GM18907 (cell line): ENCODE results near the gene AIMP1.

ENCODE experiments used
- ATAC-seq: cut with Tn5 transposase; IDR thresholded peaks from one replicate; pipeline ENCODE4 v1.9.1; 2021; ENCODE audit warnings: mild to moderate bottlenecking, moderate library complexity; ENCODE audit not compliant: unreplicated experiment

AIMP1 gene

DNA sequence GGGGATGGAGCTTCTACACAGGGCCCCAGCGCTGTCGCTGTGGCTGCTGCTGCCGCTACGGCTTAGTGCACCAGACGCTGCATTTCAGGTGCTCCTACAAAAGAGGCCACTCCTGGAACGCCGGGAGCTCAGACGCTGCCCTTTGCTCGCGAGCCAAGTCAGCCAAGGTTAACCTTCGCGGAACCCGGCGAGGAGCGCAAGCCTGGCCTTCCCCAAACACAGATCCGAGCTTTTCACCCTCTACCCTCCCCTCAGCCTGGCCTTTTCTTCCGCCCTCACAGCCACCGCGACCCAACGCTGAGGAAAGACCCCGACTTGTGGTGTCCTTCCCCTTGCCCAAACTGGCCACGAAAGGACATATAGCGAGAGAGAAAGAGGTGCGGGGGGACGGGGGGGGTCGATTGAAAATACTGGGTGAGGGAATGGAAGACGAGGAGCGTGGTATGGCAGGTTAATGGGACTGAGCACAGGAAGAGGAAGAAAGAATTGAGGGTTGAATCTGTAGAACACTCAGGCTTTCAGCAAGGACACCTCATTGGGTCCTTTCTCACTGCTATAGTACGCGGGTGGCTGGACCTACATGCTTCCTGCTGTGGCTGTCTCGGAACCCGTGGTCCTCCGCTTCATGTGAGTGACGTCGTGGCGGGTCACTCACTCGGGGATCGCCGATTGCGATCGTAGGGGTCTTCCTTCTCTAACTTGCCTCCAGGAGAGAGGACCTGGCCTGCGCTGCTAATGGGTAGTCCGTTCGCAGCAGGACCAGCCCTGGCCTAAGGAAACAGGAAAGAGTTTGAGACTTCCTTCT lies at the start of gene AIMP1, which contains the start of gene TBCK:
TSS of gene AIMP1 (plus strand) at position 583 of the 805 bp plus-strand sequence. CDS start 8,460 bp downstream, outside the sequence.
TSS of gene TBCK (minus strand) at position 242 of the 805 bp plus-strand sequence. CDS start 7,249 bp downstream, outside the sequence.
- ATAC-seq: peak; percentile 93

DNA sequence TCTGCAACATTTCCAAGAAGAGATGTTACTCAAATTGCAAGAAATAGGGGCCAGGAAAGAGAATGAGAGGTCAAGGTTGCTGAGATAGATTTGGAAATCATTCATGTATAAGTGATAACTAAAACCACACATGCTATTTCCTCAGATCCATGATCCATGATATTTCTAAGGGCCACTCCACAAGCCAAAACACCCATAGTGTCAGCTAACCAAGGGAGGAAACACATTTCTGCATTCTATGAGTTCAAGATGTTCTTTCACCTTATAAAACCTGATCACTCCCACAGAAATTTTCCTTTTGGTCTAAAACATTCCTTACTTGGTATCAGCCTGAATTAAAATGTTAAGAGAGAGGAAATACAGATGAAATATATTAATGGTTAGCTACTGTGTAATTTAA lies 47.6 kb upstream of the AIMP1 start:
- ATAC-seq: no peak

- no peak for ATAC-seq
Measured at GRCh38 chr4:106269711-106270110, 46.6 kb upstream of the AIMP1 start.

DNA sequence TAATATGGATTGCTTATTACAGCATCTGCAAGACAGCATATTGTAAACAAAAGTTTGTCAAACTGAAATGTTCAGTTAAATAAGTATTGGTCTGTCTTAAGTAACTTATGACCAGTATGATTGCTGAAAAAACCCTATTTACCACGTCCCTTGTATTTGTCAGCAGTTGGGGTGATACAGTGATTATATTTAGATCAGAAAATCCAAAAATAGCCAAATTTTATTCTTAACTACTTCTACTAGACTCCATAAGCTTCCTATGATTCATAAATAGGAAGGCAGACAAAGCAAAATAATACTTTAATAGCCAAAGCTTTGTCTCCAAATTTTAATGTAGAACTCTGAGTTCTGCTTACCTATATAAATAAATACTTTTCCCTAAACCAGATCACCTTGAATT lies 45.6 kb upstream of the AIMP1 start:
- ATAC-seq: no peak

DNA sequence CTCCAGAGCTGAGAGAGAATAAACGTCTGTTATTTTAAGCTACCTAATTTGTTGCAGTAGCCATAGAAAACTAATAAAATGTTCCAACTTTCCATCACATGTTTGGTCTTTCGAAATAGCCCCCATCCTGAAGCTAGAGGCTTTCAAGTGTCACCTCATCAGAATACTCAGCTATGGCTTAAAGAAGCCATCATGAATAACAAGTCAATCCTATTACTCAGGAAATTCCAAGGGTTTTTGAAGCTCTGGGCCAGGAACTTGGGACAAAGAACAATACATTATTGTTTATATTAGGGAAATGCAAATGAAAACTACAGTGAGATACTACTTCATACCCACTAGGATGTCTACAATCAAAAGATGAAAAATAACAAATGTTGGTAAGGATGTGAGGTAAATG lies 42.5 kb upstream of the AIMP1 start:
- no peak for ATAC-seq

- no peak for ATAC-seq
Measured at GRCh38 chr4:106277140-106277675, 39.1 kb upstream of the AIMP1 start.

- no peak for ATAC-seq
Measured at GRCh38 chr4:106284227-106284626, 32.1 kb upstream of the AIMP1 start.

GRCh38 chr4:106286611-106287010 lies 29.7 kb upstream of the AIMP1 start:
- ATAC-seq: no peak

DNA sequence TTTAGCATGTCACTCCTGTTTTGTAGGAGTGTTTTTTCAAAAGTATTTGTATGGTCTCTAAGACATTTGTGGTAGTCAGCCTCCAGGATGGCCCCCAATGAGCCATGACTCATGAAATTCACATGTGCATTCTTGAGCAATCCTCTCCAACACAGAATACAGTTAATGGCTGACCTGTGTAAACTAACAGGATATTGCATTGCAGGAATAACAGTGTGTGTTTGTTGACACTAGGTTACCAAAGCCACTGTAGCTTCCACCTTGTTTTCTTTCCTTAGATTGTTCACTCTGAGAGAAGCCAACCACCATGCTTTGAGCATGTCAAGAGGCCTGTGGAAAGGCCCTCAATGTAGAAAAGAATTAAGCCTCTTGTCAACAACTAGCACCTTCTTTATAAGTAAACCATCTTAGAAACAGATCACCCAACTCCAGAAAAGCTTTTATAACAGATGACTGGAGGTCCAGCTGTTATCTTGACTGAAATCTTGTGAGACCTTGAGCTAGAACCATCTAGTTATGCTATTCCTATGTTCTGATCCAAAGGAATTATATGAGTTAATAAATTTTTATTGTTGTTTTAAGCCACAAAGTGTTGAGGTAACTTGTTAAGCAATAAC lies 28.9 kb upstream of the AIMP1 start:
- no peak for ATAC-seq

GRCh38 chr4:106289737-106290136 lies 26.6 kb upstream of the AIMP1 start:
- ATAC-seq: no peak

GRCh38 chr4:106291678-106292077 lies 24.7 kb upstream of the AIMP1 start:
- ATAC-seq: no peak

DNA sequence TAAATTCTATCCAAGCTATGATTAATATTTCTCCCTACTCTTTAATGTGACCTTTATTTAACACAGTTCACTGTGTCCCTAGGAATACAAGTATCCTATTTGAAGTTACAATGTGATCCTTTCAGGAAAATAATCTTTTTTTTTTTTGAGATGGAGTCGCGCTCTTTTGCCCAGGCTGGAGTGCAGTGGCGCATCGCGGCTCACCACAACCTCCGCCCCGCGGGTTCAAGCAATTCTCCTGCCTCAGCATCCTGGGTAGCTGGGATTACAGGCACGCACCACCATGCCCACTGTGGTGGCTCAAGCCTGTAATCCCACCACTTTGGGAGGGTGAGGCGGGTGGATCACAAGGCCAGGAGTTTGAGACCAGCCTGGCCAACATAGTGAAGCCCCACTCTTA lies 22.3 kb upstream of the AIMP1 start:
- no peak for ATAC-seq

- ATAC-seq: no peak
Measured at GRCh38 chr4:106297245-106298035, 18.9 kb upstream of the AIMP1 start.

DNA sequence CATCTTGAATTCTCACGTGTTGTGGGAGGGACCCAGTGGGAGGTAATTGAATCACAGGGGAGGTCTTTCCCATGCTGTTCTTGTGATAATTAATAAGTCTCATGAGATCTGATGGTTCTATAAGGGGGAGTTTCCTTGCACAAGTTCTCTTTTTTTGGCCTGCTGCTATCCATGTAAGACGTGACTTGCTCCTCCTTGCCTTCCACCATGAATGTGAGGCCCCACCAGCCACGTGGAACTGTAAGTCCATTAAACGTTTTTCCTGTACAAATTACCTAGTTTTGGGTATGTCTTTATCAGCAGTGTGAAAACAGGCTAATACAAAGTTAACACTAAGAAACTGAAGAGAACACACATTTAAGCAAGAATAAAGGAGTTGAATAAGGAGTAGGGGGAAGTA lies 16.4 kb upstream of the AIMP1 start:
- ATAC-seq: no peak

- no peak for ATAC-seq
Measured at GRCh38 chr4:106301393-106302061, 14.8 kb upstream of the AIMP1 start.

DNA sequence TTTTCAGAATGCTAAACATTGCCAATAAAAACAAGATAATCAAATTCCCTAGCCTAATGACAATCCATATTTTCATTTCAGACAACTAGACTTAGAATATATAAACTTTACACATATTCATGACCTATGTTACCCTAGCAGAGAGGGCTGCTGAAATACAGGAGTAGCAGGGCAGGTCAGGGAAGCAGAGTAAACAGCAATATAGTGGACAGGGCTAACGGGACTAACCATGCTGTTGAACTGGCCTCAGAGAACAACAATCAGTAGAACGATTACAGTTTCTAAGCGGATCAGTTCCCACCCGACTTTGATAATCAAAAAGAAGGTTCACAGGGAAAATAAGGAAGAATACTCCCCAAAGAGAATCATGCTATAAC lies 14.3 kb upstream of the AIMP1 start:
- no peak for ATAC-seq

GRCh38 chr4:106303548-106304281 lies 12.6 kb upstream of the AIMP1 start:
- no peak for ATAC-seq

DNA sequence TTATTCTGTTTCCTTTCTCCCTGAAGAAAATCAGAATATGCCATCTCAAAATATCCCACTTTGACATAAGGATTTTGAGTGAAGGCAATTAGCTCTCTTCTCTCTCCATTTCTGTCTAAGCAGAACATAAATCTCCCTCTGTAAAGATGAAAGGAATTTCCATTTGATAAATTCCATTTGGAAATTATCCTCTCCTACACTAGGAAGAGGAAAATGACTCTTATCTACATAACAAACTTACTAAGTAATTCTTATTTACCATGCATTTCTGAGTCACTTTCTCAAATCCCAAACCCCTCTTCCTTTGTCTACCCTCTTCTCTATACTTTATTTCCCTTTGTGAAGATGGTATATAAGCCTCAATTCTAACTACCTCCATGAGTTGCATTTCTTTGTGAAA lies 11.7 kb upstream of the AIMP1 start:
- no peak for ATAC-seq

GRCh38 chr4:106305435-106306055 lies 10.8 kb upstream of the AIMP1 start:
- ATAC-seq: no peak

DNA sequence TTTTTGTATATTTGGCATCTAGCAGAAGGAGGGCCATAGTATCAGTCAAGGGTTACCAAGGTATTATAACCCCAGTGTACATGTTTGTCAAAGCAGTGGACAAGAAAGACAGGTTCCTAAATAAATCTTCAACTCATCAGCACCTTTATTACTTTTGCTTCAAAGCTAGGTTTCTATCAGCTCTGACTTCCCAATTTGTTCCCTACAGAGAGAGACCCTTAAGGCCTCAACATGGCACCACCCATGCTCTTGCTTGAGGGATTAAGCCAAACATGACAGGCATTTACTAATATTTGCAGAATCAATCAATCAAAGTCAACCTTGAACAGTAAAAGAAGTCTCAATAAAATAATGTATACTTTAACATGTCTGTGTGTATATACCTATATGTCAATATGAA lies 9.8 kb upstream of the AIMP1 start:
- no peak for ATAC-seq
